ENCODE results near the gene STXBP6. TPM values are rescaled to one million over a fixed set of nuclear protein-coding genes. Genes with fewer than 3 reads are reported as not detected.

Gene STXBP6
- total RNA-seq, 1 donor from 2014 or later, result 13.9 TPM

- no peak for DNase-seq (ENCODE audit: low spot score)
- intact Hi-C loops (cut with DNase I), result no loop called here
These were observed 229.3 kb downstream of the STXBP6 start for GRCh38 chr14:24820616-24821015.

- DNase-seq (ENCODE audit: low spot score), result no peak
- intact Hi-C loops (cut with DNase I), result loop anchor here (5.0 kb wide), 2 partner anchors 73 to 293 kb away; no protein-coding TSS in a partner anchor
These were observed 231.1 kb downstream of the STXBP6 start for GRCh38 chr14:24818823-24819341.

- intact Hi-C loops (cut with DNase I), result loop anchor here (5.0 kb wide), 2 partner anchors 74 to 294 kb away; no protein-coding TSS in a partner anchor
- DNase-seq (ENCODE audit: low spot score), result no peak
These were observed 231.7 kb downstream of the STXBP6 start for GRCh38 chr14:24818058-24818822.

- intact Hi-C loops (cut with DNase I), result loop anchor here (5.0 kb wide), 2 partner anchors 75 to 295 kb away; no protein-coding TSS in a partner anchor
- no peak for DNase-seq (ENCODE audit: low spot score)
These were observed 232.5 kb downstream of the STXBP6 start for GRCh38 chr14:24817212-24818057.

GRCh38 chr14:24816929-24817211 is 233.1 kb downstream of the STXBP6 start:
- intact Hi-C loops (cut with DNase I), result loop anchor here (5.0 kb wide), 2 partner anchors 75 to 295 kb away; no protein-coding TSS in a partner anchor
- DNase-seq (ENCODE audit: low spot score), result no peak

GRCh38 chr14:24816011-24816928 is 233.7 kb downstream of the STXBP6 start:
- intact Hi-C loops (cut with DNase I), result loop anchor here (5.0 kb wide), 2 partner anchors 76 to 296 kb away; no protein-coding TSS in a partner anchor

GRCh38 chr14:24815543-24815942 is 234.4 kb downstream of the STXBP6 start:
- intact Hi-C loops (cut with DNase I), result loop anchor here (5.0 kb wide), 2 partner anchors 77 to 297 kb away; no protein-coding TSS in a partner anchor
- no peak for DNase-seq (ENCODE audit: low spot score)

More at GRCh38 chr14:24816011-24816928, 233.7 kb downstream of the STXBP6 start:
- no peak for DNase-seq (ENCODE audit: low spot score)

GRCh38 chr14:24814944-24815343 is 235.0 kb downstream of the STXBP6 start:
- no peak for DNase-seq (ENCODE audit: low spot score)
- intact Hi-C loops (cut with DNase I), result loop anchor here (5.0 kb wide), 3 partner anchors 77 to 297 kb away; no protein-coding TSS in a partner anchor

- intact Hi-C loops (cut with DNase I), result loop anchor here (5.0 kb wide), 1 partner anchor 233 kb away; no protein-coding TSS in a partner anchor
These were observed 235.6 kb downstream of the STXBP6 start for GRCh38 chr14:24814346-24814745.

GRCh38 chr14:24813819-24814259 is 236.1 kb downstream of the STXBP6 start:
- no peak for DNase-seq (ENCODE audit: low spot score)
- intact Hi-C loops (cut with DNase I), result loop anchor here (5.0 kb wide), 1 partner anchor 233 kb away; no protein-coding TSS in a partner anchor

More at GRCh38 chr14:24814346-24814745, 235.6 kb downstream of the STXBP6 start:
- DNase-seq (ENCODE audit: low spot score), result no peak

- DNase-seq (ENCODE audit: low spot score), result no peak
- intact Hi-C loops (cut with DNase I), result loop anchor here (5.0 kb wide), 1 partner anchor 234 kb away; no protein-coding TSS in a partner anchor
These were observed 236.7 kb downstream of the STXBP6 start for GRCh38 chr14:24813089-24813815.

GRCh38 chr14:24809135-24809534 is 240.8 kb downstream of the STXBP6 start:
- DNase-seq (ENCODE audit: low spot score), result no peak
- intact Hi-C loops (cut with DNase I), result loop anchor here (5.0 kb wide), 2 partner anchors 72 to 343 kb away; no protein-coding TSS in a partner anchor

- intact Hi-C loops (cut with DNase I), result loop anchor here (5.0 kb wide), 2 partner anchors 71 to 344 kb away; no protein-coding TSS in a partner anchor
These were observed 241.5 kb downstream of the STXBP6 start for GRCh38 chr14:24808412-24808811.

GRCh38 chr14:24806061-24806678 is 243.8 kb downstream of the STXBP6 start:
- intact Hi-C loops (cut with DNase I), result loop anchor here (2.0 to 5.0 kb wide), 3 partner anchors 69 to 346 kb away; no protein-coding TSS in a partner anchor
- DNase-seq (ENCODE audit: low spot score), result no peak

More at GRCh38 chr14:24808412-24808811, 241.5 kb downstream of the STXBP6 start:
- DNase-seq (ENCODE audit: low spot score), result no peak

GRCh38 chr14:24804552-24805212 is 245.3 kb downstream of the STXBP6 start:
- DNase-seq (ENCODE audit: low spot score), result no peak
- intact Hi-C loops (cut with DNase I), result loop anchor here (5.0 kb wide), 2 partner anchors 67 to 348 kb away; no protein-coding TSS in a partner anchor

- no peak for DNase-seq (ENCODE audit: low spot score)
- intact Hi-C loops (cut with DNase I), result no loop called here
These were observed 245.9 kb downstream of the STXBP6 start for GRCh38 chr14:24803933-24804494.
